ENCODE data around the gene OTOF.

- TF ChIP-seq BHLHE40 (IDR thresholded peaks at IDR 0.05; ENCODE audit: low read length) (no peak), THAP7 (CRISPR knock-in tag; IDR thresholded peaks at IDR 0.05) (no peak), MYPOP (CRISPR knock-in tag; IDR thresholded peaks at IDR 0.05) (no peak), ARID5B (CRISPR knock-in tag; IDR thresholded peaks at IDR 0.05) (no peak)
These were observed 41.6 kb upstream of the OTOF start for GRCh38 chr2:26519396-26520147.

Measured in HepG2 (cell line).